ENCODE data around the gene HOXC6. TPM values are rescaled to one million over a fixed set of nuclear protein-coding genes. Genes with fewer than 3 reads are reported as not detected.

HOXC6 gene
- total and polyA plus RNA-seq, 9 of the 15 experiments (the other 6 are each of a cell fraction or from before 2014, with no cell fraction given) = 0.06 to 4.0 (median 1.4) TPM

DNA sequence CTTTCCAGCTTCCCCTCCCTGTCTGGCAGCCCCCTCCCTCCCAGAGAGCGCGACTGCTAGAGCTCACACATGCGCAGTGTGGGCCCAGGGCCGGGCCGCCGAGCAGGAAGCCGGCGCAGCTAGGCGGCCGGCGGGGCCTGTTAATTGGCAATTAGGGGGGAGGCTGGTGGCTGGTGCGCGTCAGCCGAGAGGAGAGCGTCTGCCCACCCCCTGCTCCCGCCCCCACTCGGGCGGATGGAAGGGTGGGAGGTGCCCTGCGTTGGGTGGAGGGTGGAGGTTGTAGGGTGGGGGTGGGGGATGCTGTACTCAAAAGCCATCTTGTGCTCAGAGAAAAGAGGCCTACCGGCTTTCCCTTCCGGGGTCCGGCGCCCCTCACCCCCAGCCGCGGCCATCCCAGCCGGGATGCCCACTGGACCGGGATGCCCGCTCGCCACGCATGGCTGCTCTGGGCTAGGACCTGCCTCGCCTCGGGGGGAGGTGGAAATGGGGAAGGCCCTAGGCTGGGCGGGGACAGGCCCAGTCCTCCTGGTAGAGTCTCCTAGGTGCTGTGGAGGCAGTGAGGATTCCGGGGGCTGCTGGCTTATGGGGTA, 10.3 kb upstream of the HOXC6 start (continued):
- TF ChIP-seq YBX1 (IDR thresholded peaks at IDR 0.05) = no peak
- TF ChIP-seq ARNT (IDR thresholded peaks at IDR 0.05) = no peak
- TF ChIP-seq CUX1 (CRISPR knock-in tag; IDR thresholded peaks at IDR 0.05) = no peak
- no peak for TF ChIP-seq EZH2 (IDR thresholded peaks at IDR 0.05; ENCODE audit: borderline replicate concordance, low read depth, low read length)
- no peak for TF ChIP-seq RFX1 (IDR thresholded peaks at IDR 0.05)
- no peak for TF ChIP-seq KAT8 (IDR thresholded peaks at IDR 0.05; ENCODE audit: low read depth)
- peak; percentile 29; the same call in 1 of the 2 replicates for TF ChIP-seq CREB1 (IDR thresholded peaks at IDR 0.05)
- TF ChIP-seq CREB1 (CRISPR knock-in tag; IDR thresholded peaks at IDR 0.05) = peak; percentile 35
- no peak for TF ChIP-seq FOSL1 (tag; conservative IDR thresholded peaks at IDR 0.05)
- TF ChIP-seq CCNT2 (IDR thresholded peaks at IDR 0.05; ENCODE audit: borderline replicate concordance, extremely low read depth, insufficient read length, low read depth, low read length) = peak; percentile 68
- TF ChIP-seq MAFF (IDR thresholded peaks at IDR 0.05; ENCODE audit: low read length) = no peak
- no peak for TF ChIP-seq SLC30A9 (CRISPR knock-in tag; IDR thresholded peaks at IDR 0.05)
- TF ChIP-seq SRSF1 (IDR thresholded peaks at IDR 0.05; ENCODE audit: low read depth, low read length) = no peak
- TF ChIP-seq, protein P1, sequence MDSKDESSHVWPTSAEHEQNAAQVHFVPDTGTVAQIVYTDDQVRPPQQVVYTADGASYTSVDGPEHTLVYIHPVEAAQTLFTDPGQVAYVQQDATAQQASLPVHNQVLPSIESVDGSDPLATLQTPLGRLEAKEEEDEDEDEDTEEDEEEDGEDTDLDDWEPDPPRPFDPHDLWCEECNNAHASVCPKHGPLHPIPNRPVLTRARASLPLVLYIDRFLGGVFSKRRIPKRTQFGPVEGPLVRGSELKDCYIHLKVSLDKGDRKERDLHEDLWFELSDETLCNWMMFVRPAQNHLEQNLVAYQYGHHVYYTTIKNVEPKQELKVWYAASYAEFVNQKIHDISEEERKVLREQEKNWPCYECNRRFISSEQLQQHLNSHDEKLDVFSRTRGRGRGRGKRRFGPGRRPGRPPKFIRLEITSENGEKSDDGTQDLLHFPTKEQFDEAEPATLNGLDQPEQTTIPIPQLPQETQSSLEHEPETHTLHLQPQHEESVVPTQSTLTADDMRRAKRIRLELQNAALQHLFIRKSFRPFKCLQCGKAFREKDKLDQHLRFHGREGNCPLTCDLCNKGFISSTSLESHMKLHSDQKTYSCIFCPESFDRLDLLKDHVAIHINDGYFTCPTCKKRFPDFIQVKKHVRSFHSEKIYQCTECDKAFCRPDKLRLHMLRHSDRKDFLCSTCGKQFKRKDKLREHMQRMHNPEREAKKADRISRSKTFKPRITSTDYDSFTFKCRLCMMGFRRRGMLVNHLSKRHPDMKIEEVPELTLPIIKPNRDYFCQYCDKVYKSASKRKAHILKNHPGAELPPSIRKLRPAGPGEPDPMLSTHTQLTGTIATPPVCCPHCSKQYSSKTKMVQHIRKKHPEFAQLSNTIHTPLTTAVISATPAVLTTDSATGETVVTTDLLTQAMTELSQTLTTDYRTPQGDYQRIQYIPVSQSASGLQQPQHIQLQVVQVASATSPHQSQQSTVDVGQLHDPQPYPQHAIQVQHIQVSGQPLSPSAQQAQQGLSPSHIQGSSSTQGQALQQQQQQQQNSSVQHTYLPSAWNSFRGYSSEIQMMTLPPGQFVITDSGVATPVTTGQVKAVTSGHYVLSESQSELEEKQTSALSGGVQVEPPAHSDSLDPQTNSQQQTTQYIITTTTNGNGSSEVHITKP (IDR thresholded peaks at IDR 0.05; ENCODE audit: partially characterized antibody) = no peak
- no peak for TF ChIP-seq IRF2 (CRISPR knock-in tag; IDR thresholded peaks at IDR 0.05)
- TF ChIP-seq, protein P2, sequence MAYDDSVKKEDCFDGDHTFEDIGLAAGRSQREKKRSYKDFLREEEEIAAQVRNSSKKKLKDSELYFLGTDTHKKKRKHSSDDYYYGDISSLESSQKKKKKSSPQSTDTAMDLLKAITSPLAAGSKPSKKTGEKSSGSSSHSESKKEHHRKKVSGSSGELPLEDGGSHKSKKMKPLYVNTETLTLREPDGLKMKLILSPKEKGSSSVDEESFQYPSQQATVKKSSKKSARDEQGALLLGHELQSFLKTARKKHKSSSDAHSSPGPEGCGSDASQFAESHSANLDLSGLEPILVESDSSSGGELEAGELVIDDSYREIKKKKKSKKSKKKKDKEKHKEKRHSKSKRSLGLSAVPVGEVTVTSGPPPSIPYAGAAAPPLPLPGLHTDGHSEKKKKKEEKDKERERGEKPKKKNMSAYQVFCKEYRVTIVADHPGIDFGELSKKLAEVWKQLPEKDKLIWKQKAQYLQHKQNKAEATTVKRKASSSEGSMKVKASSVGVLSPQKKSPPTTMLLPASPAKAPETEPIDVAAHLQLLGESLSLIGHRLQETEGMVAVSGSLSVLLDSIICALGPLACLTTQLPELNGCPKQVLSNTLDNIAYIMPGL (CRISPR knock-in tag; IDR thresholded peaks at IDR 0.05) = no peak
- TF ChIP-seq LARP7 (IDR thresholded peaks at IDR 0.05) = no peak
- no peak for TF ChIP-seq HES1 (IDR thresholded peaks at IDR 0.05; ENCODE audit: low read depth)
